Stimulated activated CD8-positive, alpha-beta memory T cell treated with anti-CD3 and anti-CD28 coated beads, Interleukin-12 subunit alpha, Interleukin-12 subunit beta, amount 100 ng/mL, for 1 hour (primary cell): Measurements from ENCODE around the gene PNCK.
"Not testable (repeated sequence)": the region's sequence is repeated elsewhere in the genome, so short reads cannot be mapped to it uniquely, and the experiment has no call there.

Source experiments
- DNase-seq: peaks from one replicate; pipeline ENCODE4 v3.0.0-alpha.2; 2020; ENCODE audit warnings: low read depth

Gene PNCK

GRCh38 chrX:153699210-153699783 is 25.7 kb upstream of the PNCK start:
- DNase-seq: not testable (repeated sequence)

- no peak for DNase-seq
Observed at GRCh38 chrX:153697924-153698865, 24.6 kb upstream of the PNCK start.

DNA sequence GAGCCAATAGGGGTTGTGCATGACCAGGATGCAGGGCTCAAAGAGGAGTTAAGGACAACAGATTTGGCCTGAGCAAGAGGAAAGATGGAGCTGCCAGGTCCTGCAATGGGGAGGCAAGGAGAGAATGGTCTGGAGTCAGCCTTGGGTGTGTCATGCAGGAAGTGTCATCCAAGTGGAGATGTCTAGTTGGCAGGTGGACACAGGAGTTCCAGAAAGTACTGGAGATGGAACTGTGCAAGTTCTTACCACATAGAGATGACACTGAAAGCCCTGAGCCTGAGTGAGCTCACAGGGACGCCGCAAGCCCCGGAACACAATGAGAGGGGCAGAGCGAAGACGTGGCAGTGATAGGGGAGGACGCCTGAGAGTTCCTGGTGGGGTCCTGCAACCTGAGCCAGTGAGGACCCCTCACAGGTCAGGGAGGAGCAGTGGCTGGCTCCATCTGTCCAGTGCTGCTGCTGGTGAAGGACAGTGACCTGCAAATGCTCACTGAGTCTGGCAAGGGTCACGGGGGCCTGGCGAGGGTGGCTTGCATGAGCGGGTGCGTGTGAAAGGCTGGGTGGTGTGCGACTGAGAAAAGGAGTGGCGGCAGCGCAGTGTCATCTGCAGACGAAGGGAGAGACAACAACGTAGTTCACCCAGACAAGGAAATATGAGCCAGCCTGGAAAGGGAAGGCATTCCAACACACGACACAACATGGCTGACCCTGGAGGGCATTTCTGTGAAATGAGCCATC is 23.5 kb upstream of the PNCK start:
- DNase-seq: not testable (repeated sequence)

DNA sequence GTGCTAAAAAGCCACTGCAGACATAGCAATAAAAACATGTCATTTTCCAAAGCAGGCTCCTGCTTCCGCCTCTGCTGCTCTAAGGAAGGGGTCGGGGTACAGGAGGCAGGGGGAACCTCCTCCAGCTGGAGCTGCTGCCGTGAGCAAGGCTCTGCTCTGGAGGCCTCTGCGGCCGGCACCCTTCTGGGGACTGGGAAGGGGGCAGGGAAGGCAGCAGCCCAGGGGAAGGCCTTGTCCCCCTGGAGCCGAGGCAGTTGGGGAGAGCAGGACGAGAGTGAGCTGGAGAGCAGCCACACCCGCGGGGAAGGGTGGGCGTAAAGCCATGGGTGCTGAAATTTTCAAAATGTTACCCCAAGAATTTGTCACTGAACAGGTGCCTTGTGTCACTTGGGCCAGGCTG is 22.9 kb upstream of the PNCK start:
- not testable (repeated sequence) for DNase-seq

DNA sequence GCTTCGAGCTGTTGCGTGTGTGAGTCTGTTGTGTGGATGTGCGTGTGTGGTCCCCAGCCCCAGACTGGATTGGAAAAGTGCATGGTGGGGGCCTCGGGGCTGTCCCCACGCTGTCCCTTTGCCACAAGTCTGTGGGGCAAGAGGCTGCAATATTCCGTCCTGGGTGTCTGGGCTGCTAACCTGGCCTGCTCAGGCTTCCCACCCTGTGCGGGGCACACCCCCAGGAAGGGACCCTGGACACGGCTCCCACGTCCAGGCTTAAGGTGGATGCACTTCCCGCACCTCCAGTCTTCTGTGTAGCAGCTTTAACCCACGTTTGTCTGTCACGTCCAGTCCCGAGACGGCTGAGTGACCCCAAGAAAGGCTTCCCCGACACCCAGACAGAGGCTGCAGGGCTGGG is 22.5 kb upstream of the PNCK start:
- no peak for DNase-seq

- DNase-seq: no peak
Observed at GRCh38 chrX:153694687-153695270, 21.2 kb upstream of the PNCK start.

DNA sequence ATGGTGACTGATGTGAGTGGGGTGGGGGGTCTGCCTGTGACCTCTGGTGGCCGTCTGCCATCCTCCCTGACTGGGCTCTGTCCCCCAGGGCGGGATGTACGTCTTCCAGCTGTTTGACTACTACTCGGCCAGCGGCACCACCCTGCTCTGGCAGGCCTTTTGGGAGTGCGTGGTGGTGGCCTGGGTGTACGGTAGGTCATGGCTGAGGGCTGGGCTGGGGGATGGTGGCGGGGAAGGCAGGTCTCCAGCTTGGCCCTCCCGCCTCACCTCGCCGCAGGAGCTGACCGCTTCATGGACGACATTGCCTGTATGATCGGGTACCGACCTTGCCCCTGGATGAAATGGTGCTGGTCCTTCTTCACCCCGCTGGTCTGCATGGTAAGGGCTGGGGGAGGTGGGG is 20.6 kb upstream of the PNCK start:
- not testable (repeated sequence) for DNase-seq

- DNase-seq: no peak
Observed at GRCh38 chrX:153693216-153694086, 19.8 kb upstream of the PNCK start.

- no peak for DNase-seq
Observed at GRCh38 chrX:153692611-153693156, 19.1 kb upstream of the PNCK start.

- DNase-seq: no peak
Observed at GRCh38 chrX:153692003-153692402, 18.4 kb upstream of the PNCK start.

DNA sequence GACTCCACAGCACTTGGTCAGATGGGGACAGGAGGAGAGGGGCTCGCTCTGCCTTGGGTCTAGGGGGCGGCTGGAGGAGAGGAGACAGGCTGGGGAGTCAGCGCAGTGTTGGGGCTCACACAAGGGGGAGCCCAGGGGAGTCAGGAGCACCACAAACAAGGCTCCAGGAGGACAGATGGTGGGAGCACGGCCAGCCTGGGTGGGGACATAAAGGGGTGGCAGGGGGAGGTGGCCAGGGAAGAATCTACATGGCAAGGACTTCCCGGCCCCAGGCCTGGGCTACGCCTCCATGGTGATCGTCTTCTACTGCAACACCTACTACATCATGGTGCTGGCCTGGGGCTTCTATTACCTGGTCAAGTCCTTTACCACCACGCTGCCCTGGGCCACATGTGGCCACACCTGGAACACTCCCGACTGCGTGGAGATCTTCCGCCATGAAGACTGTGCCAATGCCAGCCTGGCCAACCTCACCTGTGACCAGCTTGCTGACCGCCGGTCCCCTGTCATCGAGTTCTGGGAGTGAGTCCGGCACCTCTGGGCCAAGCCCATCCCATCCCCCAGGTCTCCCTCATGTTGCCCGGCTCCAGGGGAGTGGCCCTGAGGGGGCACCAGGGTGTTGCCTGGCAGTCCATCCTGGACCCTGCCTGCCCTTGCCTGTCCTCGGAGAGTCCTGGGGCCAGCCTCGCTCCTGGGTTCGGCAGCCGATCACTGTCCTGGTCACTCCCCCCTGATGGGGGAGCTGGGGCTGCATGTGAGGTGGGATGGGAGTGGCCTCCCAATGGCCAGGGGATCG is 17.6 kb upstream of the PNCK start:
- not testable (repeated sequence) for DNase-seq

DNA sequence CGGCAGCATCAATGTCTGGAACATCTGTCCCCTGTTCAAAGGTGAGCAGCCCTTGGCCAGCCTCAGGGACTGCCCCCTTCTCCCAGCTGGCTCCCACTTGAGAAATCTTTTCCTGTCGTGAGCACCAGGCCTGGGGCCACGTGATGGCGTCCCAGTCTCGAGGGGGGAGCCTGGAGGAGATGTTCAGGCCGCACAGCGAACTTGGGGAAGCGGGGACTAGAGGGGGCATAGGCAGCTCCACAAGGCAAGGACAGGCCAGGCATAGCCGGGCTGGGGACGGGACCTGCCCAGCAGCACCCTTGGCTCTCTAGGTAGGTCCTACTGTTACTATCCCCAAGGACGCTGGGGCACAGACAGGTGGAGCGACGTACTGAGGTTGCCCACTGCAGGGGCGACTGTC is 16.9 kb upstream of the PNCK start:
- DNase-seq: no peak

- DNase-seq: no peak
Observed at GRCh38 chrX:153689654-153690465, 16.2 kb upstream of the PNCK start.

DNA sequence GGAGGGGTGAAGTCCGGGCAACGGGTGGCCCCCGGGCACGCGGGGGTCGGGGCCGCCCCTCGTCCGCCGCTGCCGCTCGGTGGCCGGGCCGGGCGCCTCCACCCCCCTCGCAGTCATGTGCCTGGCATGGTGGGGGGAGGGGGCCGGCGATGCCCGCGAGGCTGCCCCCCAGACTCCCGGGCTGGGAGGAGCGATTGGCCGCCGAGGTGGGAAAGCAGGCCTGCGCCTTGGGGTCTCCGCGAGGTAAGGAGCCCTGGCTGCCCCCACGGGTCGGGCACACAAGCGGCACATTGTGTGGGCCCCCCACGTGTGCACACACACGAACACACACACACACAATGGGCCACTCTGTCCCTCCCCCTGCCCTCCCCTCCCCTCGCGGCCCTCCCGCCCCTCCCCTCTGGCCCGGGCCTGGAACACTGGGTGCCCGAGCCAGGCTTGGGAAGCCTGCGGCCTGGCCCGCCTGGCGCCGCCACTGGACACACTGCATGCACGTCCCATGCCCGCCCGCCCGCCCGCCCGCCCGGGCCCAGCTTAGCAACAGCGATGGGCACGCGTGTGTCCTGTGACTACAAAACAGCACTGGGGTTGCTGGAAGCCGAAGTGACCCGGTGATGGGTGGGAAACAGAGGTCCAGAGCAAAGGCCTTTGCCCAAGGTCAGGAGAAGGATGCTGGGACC is 15.4 kb upstream of the PNCK start:
- no peak for DNase-seq

GRCh38 chrX:153688506-153688905 is 14.9 kb upstream of the PNCK start:
- no peak for DNase-seq

DNA sequence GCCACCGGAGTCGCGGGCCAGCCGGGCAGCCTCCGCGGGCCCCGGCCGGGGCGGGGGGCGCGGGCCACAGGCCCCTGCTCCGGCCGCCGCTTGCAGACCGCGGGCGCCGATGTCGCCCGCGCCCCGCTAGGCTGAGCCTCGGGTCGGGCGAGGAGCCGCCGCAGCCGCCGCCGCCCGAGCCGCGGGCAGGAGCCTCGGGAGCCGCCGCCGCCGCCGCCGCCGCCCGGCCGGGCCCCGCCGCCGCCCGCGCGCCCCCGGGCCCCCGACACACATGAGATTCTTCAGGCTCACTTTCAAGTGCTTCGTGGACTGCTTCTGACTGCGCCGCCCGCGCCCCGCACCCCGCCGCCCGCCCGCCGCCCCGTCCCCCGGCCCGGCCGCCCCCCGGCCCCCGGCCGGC is 14.5 kb upstream of the PNCK start:
- no peak for DNase-seq

- DNase-seq: peak; percentile 9
Observed at GRCh38 chrX:153687121-153688039, 13.8 kb upstream of the PNCK start, which contains the start of gene SLC6A8. SLC6A8 (plus strand) TSS chrX:153687926; CDS start chrX:153688575, 649 bp downstream.

DNA sequence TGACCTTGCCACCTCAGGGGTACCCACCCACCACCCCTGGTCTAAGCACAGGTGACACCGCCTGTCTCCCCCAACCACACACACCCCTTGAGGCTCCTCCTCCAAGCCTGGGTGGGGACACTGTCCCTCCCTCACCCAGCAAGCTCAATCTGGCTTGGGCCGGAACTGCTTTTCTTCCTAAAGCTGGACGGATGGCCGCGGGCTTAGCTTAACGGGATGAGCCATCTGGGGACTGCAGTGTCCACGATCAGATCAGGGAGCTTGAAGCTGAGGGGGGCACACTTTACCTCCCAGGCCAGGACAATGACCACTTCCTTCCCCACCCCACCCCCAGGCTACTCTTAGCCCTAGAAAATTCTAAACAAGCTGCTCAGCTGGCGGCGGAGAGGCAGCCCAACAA is 13.1 kb upstream of the PNCK start:
- no peak for DNase-seq
